Uterus (tissue), 4 donors: Measurements from ENCODE around the gene ASB3. TPM values are rescaled to one million over a fixed set of nuclear protein-coding genes. Genes with fewer than 3 reads are reported as not detected.

ENCODE experiments used
- DNase-seq, 2 donors: peaks; one replicate each; pipeline ENCODE4 v3.0.0-alpha.2; 2019 to 2020
- H3K27ac ChIP-seq, 2 donors: fragments of 200-600 bp; sonication (generic); 1 replicate in 1 of 2; 2 replicates in 1 of 2; pipeline ENCODE4 v1.5.1; 2016 to 2018
- H3K27me3 ChIP-seq, 2 donors: fragments of 200-600 bp; sonication (generic); one replicate each; pipeline ENCODE4 v1.5.1; 2018 to 2019; ENCODE audit warnings: control low read depth in 1 of 2
- H3K36me3 ChIP-seq, 2 donors: fragments of 200-600 bp; sonication (generic); one replicate each; pipeline ENCODE4 v1.5.1; 2019; ENCODE audit warnings: control low read depth in 1 of 2
- H3K4me1 ChIP-seq, 2 donors: fragments of 200-600 bp; sonication (generic); one replicate each; pipeline ENCODE4 v1.5.1; 2018 to 2019; ENCODE audit warnings: control low read depth in 1 of 2
- H3K4me3 ChIP-seq, 2 donors: fragments of 200-600 bp; sonication (generic); 1 replicate in 1 of 2; 2 replicates in 1 of 2; pipeline ENCODE4 v1.5.1; 2018 to 2019; ENCODE audit warnings: mild to moderate bottlenecking in 1 of 2
- H3K9me3 ChIP-seq, 2 donors: fragments of 200-600 bp; sonication (generic); one replicate each; pipeline ENCODE4 v1.5.1; 2019; ENCODE audit warnings: control low read depth in 1 of 2
- CTCF ChIP-seq, 4 experiments: fragments of 200-600 bp in 2 of 4; fragments of 450-650 bp in 2 of 4; sonication (generic) in 2 of 4; IDR thresholded peaks; one replicate each; pipeline ENCODE4 v1.5.1; 2016 to 2019; ENCODE audit warnings: antibody characterized with exemption in 4 of 4, mild to moderate bottlenecking in 2 of 4, moderate library complexity in 1 of 4
- POLR2A ChIP-seq, 2 donors: fragments of 450-650 bp; IDR thresholded peaks; one replicate each; pipeline ENCODE4 v1.6.1; 2016; ENCODE audit warnings: antibody characterized with exemption in 2 of 2, mild to moderate bottlenecking in 1 of 2, moderate library complexity in 1 of 2
- intact Hi-C: fragments of 100-400 bp; cut with DNase I; formaldehyde crosslinking; loops from one replicate; pipeline ENCODE4 v1.15.1; 2023; ENCODE audit warnings: low total_unique reads
- total RNA-seq, 4 donors: library from RNA; depleted of rRNA in 3 of 4; stranded (reverse); fragments of >200 nt in 3 of 4; gene quantifications; one replicate each; pipeline versions ENCODE4 v1.1.0 to v1.2.4, GENCODE V29; 2014 to 2023
- donor health status: DM: yes; HTN: yes; CAD: no.

The ASB3 gene
- total RNA-seq, 4 donors from 2014 or later, result 5.4 to 68.8 (median 16.8) TPM

GRCh38 chr2:53632714-53633113 lies 154.0 kb downstream of the ASB3 start:
- Histone ChIP-seq H3K27me3 (no peaks in the 10 kb centered on the region), H3K27ac (no peak overlapping the region), H3K36me3 (no peaks in the 10 kb centered on the region), H3K4me1 (no peaks in the 10 kb centered on the region), H3K4me3 (no peak overlapping the region), H3K9me3 (no peaks in the 10 kb centered on the region)
- no peak for DNase-seq
- no peak for TF ChIP-seq POLR2A (IDR thresholded peaks at IDR 0.05)
- no peak for TF ChIP-seq CTCF (IDR thresholded peaks at IDR 0.05)
- intact Hi-C loops, result no loop called here

- Histone ChIP-seq H3K27ac (no peak overlapping the region), H3K9me3 (no peaks in the 10 kb centered on the region)
- intact Hi-C loops, result no loop called here
These were observed 154.7 kb downstream of the ASB3 start for GRCh38 chr2:53632126-53632460.

GRCh38 chr2:53631313-53632125 lies 155.2 kb downstream of the ASB3 start:
- no peaks in the 10 kb centered on the region for H3K9me3 ChIP-seq
- H3K36me3 ChIP-seq, result no peaks in the 10 kb centered on the region
- DNase-seq, result no peak
- no peaks in the 10 kb centered on the region for H3K4me1 ChIP-seq
- H3K4me3 ChIP-seq, result no peak overlapping the region
- no peak for TF ChIP-seq POLR2A (IDR thresholded peaks at IDR 0.05)
- no peak for TF ChIP-seq CTCF (IDR thresholded peaks at IDR 0.05)
- intact Hi-C loops, result no loop called here
- no peaks in the 10 kb centered on the region for H3K27me3 ChIP-seq
- H3K27ac ChIP-seq, result no peak overlapping the region

More at GRCh38 chr2:53632126-53632460, 154.7 kb downstream of the ASB3 start:
- Histone ChIP-seq H3K4me1 (no peaks in the 10 kb centered on the region), H3K36me3 (no peaks in the 10 kb centered on the region), H3K4me3 (no peak overlapping the region), H3K27me3 (no peaks in the 10 kb centered on the region)
- DNase-seq, result no peak
- TF ChIP-seq CTCF (IDR thresholded peaks at IDR 0.05) (no peak), POLR2A (IDR thresholded peaks at IDR 0.05) (no peak)

- H3K4me1 ChIP-seq, result no peaks in the 10 kb centered on the region
- DNase-seq, result no peak
- H3K27ac ChIP-seq, result no peak overlapping the region
- H3K9me3 ChIP-seq, result no peaks in the 10 kb centered on the region
- intact Hi-C loops, result no loop called here
- no peaks in the 10 kb centered on the region for H3K27me3 ChIP-seq
- no peak for TF ChIP-seq CTCF (IDR thresholded peaks at IDR 0.05)
- TF ChIP-seq POLR2A (IDR thresholded peaks at IDR 0.05), result no peak
- H3K4me3 ChIP-seq, result no peak overlapping the region
- no peaks in the 10 kb centered on the region for H3K36me3 ChIP-seq
These were observed 156.6 kb downstream of the ASB3 start for GRCh38 chr2:53630026-53630606.

GRCh38 chr2:53629501-53629900 lies 157.3 kb downstream of the ASB3 start:
- H3K27ac ChIP-seq, result no peak overlapping the region
- TF ChIP-seq POLR2A (IDR thresholded peaks at IDR 0.05), result no peak
- TF ChIP-seq CTCF (IDR thresholded peaks at IDR 0.05), result no peak
- H3K4me3 ChIP-seq, result no peak overlapping the region
- no peaks in the 10 kb centered on the region for H3K9me3 ChIP-seq
- intact Hi-C loops, result no loop called here
- H3K4me1 ChIP-seq, result no peaks in the 10 kb centered on the region
- no peak for DNase-seq
- no peaks in the 10 kb centered on the region for H3K36me3 ChIP-seq
- no peaks in the 10 kb centered on the region for H3K27me3 ChIP-seq
